Peyer's patch (tissue), 4 donors: Measurements from ENCODE around the gene BTNL8. TPM values are rescaled to one million over a fixed set of nuclear protein-coding genes. Genes with fewer than 3 reads are reported as not detected.

ENCODE experiments used
- DNase-seq, 3 donors: peaks; one replicate each; pipeline ENCODE4 v3.0.0-alpha.2; 2017 to 2019
- H3K27ac ChIP-seq, 4 donors: fragments of 200-600 bp; sonication (generic); one replicate each; pipeline ENCODE4 v1.5.1; 2016 to 2019
- H3K27me3 ChIP-seq, 2 donors: fragments of 200-600 bp; sonication (generic); one replicate each; pipeline ENCODE4 v1.5.1; 2019
- H3K36me3 ChIP-seq, 3 donors: fragments of 200-600 bp; sonication (generic); one replicate each; pipeline ENCODE4 v1.5.1; 2016 to 2019
- H3K4me1 ChIP-seq, 4 donors: fragments of 200-600 bp; sonication (generic); one replicate each; pipeline ENCODE4 v1.5.1; 2016 to 2019
- H3K4me3 ChIP-seq, 4 donors: fragments of 200-600 bp; sonication (generic); 1 replicate in 3 of 4; 2 replicates in 1 of 4; pipeline ENCODE4 v1.5.1; 2016 to 2019; ENCODE audit warnings: mild to moderate bottlenecking in 1 of 4
- H3K9me3 ChIP-seq, 4 donors: fragments of 200-600 bp; sonication (generic); one replicate each; pipeline ENCODE4 v1.5.1; 2016 to 2019; ENCODE audit warnings: mild to moderate bottlenecking in 1 of 4
- POLR2A ChIP-seq, 2 donors: fragments of 450-650 bp; IDR thresholded peaks; one replicate each; pipeline ENCODE4 v1.5.1; 2017; ENCODE audit warnings: antibody characterized with exemption in 2 of 2, mild to moderate bottlenecking in 2 of 2, moderate library complexity in 2 of 2
- total RNA-seq, 4 donors: library from RNA; depleted of rRNA; stranded (reverse); fragments of >200 nt; gene quantifications; one replicate each; pipeline ENCODE4 v1.1.0, GENCODE V29; 2016
- TF ChIP-seq, protein P1 (sequence below), 6 experiments: fragments of 450-650 bp in 4 of 6; fragments of 200-600 bp in 2 of 6; sonication (generic) in 1 of 6; IDR thresholded peaks; one replicate each; pipeline ENCODE4 v1.5.1; 2017 to 2019; ENCODE audit warnings: antibody characterized with exemption in 6 of 6, mild to moderate bottlenecking in 3 of 6, moderate library complexity in 1 of 6

BTNL8 gene
- total RNA-seq, 4 donors from 2014 or later, result 6.6 to 337 (median 134) TPM

DNA sequence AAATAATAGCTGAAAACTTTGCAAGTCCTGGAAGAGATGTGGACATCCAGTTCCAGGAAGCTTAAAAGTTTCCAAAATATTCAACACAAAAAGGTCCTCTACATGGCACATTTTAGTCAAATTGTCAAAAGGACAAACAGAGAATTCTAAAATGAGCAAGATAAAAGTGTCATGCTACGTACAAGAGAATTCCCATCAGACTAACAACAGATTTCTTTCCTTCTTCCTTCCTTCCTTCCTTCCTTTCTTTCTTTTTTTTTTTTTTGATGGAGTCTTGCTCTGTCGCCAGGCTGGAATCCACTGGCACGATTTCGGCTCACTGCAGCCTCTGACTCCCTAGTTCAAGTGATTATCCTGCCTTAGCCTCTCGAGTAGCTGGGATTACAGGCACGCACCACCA lies 39.3 kb downstream of the BTNL8 start:
- H3K4me3 ChIP-seq, result no peak overlapping the region
- peaks cover 0 to 16% (median 3%) of the 10 kb centered on the region in 4 donors for H3K9me3 ChIP-seq
- H3K27ac ChIP-seq, result no peak overlapping the region
- no peak for TF ChIP-seq POLR2A (IDR thresholded peaks at IDR 0.05)
- TF ChIP-seq, protein P1, sequence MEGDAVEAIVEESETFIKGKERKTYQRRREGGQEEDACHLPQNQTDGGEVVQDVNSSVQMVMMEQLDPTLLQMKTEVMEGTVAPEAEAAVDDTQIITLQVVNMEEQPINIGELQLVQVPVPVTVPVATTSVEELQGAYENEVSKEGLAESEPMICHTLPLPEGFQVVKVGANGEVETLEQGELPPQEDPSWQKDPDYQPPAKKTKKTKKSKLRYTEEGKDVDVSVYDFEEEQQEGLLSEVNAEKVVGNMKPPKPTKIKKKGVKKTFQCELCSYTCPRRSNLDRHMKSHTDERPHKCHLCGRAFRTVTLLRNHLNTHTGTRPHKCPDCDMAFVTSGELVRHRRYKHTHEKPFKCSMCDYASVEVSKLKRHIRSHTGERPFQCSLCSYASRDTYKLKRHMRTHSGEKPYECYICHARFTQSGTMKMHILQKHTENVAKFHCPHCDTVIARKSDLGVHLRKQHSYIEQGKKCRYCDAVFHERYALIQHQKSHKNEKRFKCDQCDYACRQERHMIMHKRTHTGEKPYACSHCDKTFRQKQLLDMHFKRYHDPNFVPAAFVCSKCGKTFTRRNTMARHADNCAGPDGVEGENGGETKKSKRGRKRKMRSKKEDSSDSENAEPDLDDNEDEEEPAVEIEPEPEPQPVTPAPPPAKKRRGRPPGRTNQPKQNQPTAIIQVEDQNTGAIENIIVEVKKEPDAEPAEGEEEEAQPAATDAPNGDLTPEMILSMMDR (IDR thresholded peaks at IDR 0.05), result no peak
- no peak for DNase-seq
- peaks cover 0 to 23% (median 0%) of the 10 kb centered on the region in 3 donors for H3K36me3 ChIP-seq
- H3K27me3 ChIP-seq, result no peaks in the 10 kb centered on the region
- no peaks in the 10 kb centered on the region for H3K4me1 ChIP-seq

DNA sequence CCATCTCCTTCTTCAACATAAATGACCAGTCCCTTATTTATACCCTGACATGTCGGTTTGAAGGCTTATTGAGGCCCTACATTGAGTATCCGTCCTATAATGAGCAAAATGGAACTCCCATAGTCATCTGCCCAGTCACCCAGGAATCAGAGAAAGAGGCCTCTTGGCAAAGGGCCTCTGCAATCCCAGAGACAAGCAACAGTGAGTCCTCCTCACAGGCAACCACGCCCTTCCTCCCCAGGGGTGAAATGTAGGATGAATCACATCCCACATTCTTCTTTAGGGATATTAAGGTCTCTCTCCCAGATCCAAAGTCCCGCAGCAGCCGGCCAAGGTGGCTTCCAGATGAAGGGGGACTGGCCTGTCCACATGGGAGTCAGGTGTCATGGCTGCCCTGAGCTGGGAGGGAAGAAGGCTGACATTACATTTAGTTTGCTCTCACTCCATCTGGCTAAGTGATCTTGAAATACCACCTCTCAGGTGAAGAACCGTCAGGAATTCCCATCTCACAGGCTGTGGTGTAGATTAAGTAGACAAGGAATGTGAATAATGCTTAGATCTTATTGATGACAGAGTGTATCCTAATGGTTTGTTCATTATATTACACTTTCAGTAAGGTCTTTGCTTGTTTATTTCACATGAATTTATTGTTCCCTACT lies 51.5 kb downstream of the BTNL8 start:
- TF ChIP-seq, protein P1 (IDR thresholded peaks at IDR 0.05), result no peak
- TF ChIP-seq POLR2A (IDR thresholded peaks at IDR 0.05), result no peak
- Histone ChIP-seq H3K4me1 (no peaks in the 10 kb centered on the region), H3K9me3 (no peaks in the 10 kb centered on the region), H3K27ac (no peak overlapping the region), H3K27me3 (no peaks in the 10 kb centered on the region), H3K36me3 (peaks cover 0 to 3% (median 0%) of the 10 kb centered on the region in 3 donors), H3K4me3 (no peak overlapping the region)
- DNase-seq, result no peak

DNA sequence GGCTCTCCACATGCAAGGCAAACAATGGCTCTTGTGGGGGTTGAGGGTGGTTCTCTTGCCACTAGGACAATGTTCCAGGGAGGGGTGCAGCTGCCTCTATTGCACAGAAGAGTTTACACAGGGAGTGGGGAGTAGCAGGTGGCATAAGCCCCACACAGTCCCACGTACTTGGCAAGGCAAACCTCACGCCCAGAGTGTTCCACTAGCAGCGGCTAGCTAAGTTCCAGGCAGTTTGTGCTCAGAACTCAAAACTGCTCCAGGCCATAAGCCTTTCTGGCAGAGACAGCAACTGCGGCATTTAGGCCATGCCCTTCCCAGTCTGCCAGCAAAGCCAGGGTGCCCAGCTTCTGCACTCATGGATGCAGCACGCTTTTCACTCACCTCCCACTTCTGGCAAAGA lies 60.7 kb downstream of the BTNL8 start:
- no peak for TF ChIP-seq POLR2A (IDR thresholded peaks at IDR 0.05)
- TF ChIP-seq, protein P1 (IDR thresholded peaks at IDR 0.05), result no peak
- H3K27me3 ChIP-seq, result no peaks in the 10 kb centered on the region

DNA sequence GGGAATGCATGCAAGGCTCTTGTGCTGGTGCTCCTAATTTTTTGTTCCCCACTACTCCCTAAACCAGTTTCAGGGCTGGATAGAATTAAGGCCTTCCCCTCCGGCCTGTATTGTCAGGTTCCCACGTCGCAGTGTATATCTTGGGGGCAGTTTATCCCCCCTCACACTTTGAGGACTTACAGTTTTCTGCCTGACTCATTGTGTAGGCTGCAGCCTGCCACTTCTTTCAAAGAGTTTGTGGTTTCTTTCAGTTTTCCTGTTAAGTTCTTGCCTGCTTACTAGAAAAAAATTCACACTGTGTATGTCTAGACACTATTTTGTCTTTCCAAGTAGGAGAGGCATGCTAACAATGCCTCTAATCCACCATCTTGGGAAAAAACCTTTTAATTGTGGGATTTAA lies 61.2 kb downstream of the BTNL8 start:
- no peak for DNase-seq
- Histone ChIP-seq H3K4me1 (no peaks in the 10 kb centered on the region), H3K4me3 (no peak overlapping the region), H3K27ac (no peak overlapping the region), H3K27me3 (no peaks in the 10 kb centered on the region), H3K9me3 (no peaks in the 10 kb centered on the region), H3K36me3 (no peaks in the 10 kb centered on the region)
- TF ChIP-seq POLR2A (IDR thresholded peaks at IDR 0.05), result no peak
- TF ChIP-seq, protein P1 (IDR thresholded peaks at IDR 0.05), result no peak

More for the DNA sequence above, 60.7 kb downstream of the BTNL8 start:
- Histone ChIP-seq H3K27ac (no peak overlapping the region), H3K9me3 (no peaks in the 10 kb centered on the region), H3K4me3 (no peak overlapping the region), H3K4me1 (no peaks in the 10 kb centered on the region), H3K36me3 (no peaks in the 10 kb centered on the region)
- no peak for DNase-seq

DNA sequence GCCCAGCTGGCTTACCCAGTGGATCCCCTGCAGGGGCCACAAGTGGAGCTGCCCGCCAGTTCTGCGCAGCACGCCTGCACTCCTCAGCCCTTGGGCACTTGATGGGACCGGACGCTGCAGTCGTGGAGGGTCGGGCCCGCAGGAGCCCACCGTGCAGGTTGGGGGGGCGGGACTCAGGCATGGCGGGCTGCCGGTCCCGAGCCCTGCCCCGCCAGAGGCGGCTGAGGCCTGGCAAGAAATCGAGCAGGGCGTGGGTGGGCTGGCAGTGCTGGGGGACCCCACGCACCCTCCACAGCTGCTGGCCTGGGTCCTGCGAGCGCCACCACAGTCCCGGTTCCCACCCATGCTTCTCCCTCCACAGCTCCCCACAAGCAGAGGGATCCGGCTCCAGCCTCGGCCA lies 70.4 kb downstream of the BTNL8 start:
- Histone ChIP-seq H3K4me3 (no peak overlapping the region), H3K27ac (no peak overlapping the region)
- no peak for DNase-seq

More for the DNA sequence above, 70.4 kb downstream of the BTNL8 start:
- no peaks in the 10 kb centered on the region for H3K4me1 ChIP-seq
- no peaks in the 10 kb centered on the region for H3K27me3 ChIP-seq
- no peak for TF ChIP-seq POLR2A (IDR thresholded peaks at IDR 0.05)
- TF ChIP-seq, protein P1 (IDR thresholded peaks at IDR 0.05), result no peak
- no peaks in the 10 kb centered on the region for H3K36me3 ChIP-seq
- no peaks in the 10 kb centered on the region for H3K9me3 ChIP-seq
